ENCODE measurements around the gene SLC1A7.

Gene SLC1A7

DNA sequence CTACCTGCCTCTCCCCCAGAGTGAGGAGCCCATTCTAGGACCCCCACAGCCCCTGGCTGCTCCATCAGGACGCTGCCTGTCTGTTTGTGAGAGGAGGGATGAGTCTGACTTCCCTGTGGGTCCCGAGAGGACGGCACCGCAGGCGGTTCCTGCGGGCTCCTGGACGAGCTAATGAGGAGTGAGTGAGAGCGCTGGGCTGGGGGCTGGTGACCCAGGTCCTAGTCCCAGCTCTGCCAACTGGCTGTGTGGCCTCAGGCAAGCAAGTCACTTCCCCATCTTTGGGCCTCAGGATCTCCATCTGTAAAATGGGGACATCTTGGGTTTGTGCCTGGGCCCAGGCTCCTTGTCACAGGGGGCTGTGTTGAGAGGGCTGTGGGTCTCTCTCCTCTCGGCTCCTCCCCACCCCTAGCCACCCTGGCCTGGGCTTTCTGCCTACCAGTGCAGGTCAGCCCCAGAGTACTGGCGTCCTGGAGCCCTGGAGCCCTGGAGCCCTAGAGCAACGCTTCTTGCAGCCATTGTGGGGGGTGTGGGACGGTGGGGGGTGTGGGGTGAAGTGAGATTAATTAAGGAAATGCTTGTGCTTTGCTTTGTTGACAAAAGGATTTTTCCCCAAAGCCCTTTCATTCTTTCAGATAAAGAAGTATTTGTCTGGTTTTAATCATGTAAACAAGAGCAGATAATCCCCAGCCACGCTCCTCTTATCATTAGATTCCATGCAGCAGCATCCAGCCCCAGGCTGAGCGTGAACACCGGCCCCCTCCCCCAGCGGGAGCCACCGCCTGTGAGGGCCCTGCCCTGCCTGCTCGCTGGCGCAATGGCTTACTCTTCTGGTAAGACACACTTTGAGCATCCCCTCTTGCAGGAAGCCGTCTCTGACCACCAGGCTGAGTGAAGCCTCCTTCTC is 26.8 kb downstream of the SLC1A7 start:
- no peak for DNase-seq

DNA sequence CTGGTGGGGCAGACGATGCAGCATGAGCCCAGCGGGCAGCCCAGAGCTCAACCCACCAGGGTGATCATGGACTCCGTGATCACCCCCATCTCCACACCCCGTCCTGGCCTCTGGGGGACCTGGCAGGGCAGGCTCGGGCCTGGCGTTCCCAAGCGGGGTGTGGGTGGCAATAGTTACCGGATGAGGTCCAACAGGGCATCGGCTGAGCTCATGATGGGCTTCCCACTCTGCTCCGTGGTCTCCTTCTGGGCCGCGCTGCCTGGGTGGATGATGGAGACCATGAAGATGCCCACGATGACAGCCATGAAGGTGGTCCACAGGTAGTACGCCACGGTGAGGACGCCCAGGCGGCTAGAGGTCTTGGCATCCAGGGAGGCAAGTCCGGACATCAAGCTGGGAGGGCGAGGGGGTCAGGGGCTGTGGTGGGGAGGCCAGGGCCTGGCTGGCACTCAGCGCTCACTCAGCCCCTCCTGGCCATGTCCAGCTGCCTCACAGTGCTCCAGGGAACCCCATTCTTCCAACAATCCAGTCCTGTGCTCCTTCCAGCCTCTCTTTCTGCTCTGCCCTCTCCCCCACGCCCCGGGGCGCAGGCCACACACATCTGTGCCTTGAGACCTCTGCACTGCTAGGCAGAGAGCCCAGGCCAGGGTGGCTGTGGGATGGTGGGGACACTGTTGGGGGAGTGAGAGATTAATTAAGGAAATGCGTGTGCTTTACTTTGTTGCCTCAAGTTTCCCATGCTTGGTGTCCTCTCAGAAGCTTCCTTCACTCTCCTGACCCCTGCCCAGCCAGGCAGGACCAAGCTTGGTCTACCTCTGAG is 27.6 kb downstream of the SLC1A7 start:
- no peak for DNase-seq

DNA sequence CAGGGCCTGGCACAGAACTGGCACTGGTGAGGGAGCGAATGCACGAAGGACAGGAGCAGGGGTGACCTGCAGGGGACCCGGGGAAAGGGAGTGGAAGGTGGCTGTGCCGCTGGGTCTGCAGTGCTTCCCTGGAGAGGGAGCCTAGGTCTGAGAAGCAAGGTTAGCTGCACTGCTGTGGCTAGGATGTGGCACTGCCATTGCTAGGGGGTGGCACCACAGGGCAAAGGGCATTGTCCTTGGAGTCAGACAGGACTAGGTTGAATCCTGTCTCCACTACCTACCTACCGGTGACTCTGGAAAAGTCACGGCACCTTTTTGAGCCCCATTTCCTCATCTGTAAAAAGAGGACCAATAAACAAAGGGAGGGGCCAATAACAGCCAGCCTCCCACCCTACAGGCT is 28.3 kb downstream of the SLC1A7 start:
- DNase-seq, result no peak

- DNase-seq, result no peak
Measured at GRCh38 chr1:53112861-53113260, 29.6 kb downstream of the SLC1A7 start.

GRCh38 chr1:53112271-53112774 is 30.1 kb downstream of the SLC1A7 start:
- no peak for DNase-seq

- no peak for DNase-seq
Measured at GRCh38 chr1:53111693-53112092, 30.7 kb downstream of the SLC1A7 start.

GRCh38 chr1:53111073-53111556 is 31.3 kb downstream of the SLC1A7 start:
- no peak for DNase-seq

- DNase-seq, result no peak
Measured at GRCh38 chr1:53110370-53111072, 31.9 kb downstream of the SLC1A7 start.

DNA sequence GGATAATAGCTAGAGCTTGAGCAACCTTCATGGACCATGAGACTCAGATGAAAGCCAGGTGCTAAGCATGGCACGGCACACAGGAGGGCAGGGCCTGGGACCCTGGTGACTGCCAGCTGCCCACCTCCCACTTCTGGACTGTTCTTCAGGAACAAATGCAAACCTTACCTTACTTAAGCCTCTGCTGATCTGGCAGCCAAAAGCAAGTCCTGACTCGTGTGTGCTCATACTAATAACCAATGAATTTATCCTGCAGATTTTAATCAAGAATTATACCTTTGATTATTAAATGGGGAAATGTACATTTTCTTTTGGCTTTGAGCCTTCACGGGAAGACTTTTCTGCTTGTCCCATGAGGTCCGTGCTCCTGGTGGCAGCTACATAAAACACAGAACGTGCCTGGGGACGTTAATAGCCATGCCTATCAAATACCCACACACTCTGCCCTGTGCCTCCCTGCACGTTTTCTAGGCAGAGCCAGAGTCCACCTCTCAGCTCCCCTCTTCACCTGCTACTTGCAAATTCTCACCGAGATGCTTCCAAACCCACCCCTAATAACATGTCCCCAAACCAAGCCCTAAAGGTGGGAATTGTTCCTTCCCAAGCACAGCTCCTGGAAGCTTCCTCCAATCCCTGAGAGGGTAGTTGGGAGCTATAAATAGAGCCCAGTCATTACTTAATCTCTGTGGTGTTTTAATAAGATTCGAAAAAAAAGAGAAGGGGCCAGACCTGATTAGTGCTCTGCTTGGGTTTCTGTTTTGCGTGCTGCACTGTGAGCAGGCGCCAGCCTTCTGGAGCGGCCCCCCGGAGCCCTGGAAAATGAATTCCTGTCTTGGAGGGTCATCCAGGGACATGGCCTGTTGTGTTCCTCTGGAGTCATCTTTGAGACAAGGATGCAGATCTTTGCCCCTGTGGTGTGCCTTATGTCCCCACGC is 33.5 kb downstream of the SLC1A7 start:
- no peak for DNase-seq

GRCh38 chr1:53107570-53108322 is 34.7 kb downstream of the SLC1A7 start:
- no peak for DNase-seq

DNA sequence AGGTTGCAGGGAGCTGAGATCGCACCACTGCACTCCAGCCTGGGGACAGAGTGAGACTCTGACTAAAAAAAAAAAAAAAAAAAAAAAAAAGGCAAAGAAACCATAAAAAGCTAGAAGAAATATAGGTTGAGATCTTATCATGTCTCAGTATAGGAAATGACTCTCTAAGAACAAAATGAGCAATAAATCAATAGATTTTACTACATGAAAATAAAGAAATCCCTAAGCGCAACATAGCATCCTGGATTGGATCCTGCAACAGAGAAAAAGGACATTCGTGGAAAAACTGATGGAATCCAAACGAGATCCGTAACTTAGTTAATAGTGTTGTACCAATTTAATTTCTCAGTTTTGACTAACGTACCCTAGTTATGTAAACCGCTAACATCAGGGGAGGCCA is 35.3 kb downstream of the SLC1A7 start:
- no peak for DNase-seq

- DNase-seq, result no peak
Measured at GRCh38 chr1:53104289-53104913, 38.0 kb downstream of the SLC1A7 start.

- DNase-seq, result no peak
Measured at GRCh38 chr1:53094533-53094919, 47.9 kb downstream of the SLC1A7 start.

DNA sequence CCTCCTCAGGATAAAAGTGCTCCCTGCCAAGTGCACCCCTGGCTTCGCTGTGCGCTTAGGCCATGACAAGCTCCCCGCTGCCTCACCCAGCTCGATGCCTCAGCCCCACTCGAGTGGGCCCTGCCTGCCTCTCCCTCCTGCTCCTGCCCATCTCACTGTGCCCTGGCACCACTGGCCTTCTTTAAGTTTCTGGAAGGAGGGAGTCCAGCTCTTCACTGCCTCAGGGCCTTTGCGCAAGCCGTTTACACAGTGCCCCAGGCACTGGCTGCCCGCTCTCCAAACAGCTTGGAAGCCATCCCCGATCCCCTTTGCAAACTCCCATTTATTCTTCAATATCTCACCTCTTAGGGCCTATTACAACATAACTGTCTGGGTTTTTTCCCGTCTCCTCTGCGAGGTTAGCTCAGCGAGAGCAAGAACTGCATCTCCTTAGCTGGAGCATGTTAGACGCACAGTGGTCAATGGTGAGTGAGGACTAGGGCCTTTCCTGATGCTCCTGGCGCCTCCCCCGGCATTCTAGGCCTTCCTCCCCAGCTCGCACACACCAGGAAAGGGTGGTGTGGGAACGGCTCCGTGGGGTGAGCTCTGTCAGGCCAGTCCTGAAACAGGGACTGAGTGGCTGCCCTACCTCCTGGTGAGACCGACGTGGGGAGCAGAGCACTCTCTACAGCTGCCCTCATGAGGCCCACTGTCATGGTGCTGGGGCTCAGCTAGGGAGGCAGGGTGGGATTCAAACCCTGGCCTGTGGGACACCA is 48.5 kb downstream of the SLC1A7 start:
- DNase-seq, result no peak

- no peak for DNase-seq
Measured at GRCh38 chr1:53093451-53093754, 49.0 kb downstream of the SLC1A7 start.

DNA sequence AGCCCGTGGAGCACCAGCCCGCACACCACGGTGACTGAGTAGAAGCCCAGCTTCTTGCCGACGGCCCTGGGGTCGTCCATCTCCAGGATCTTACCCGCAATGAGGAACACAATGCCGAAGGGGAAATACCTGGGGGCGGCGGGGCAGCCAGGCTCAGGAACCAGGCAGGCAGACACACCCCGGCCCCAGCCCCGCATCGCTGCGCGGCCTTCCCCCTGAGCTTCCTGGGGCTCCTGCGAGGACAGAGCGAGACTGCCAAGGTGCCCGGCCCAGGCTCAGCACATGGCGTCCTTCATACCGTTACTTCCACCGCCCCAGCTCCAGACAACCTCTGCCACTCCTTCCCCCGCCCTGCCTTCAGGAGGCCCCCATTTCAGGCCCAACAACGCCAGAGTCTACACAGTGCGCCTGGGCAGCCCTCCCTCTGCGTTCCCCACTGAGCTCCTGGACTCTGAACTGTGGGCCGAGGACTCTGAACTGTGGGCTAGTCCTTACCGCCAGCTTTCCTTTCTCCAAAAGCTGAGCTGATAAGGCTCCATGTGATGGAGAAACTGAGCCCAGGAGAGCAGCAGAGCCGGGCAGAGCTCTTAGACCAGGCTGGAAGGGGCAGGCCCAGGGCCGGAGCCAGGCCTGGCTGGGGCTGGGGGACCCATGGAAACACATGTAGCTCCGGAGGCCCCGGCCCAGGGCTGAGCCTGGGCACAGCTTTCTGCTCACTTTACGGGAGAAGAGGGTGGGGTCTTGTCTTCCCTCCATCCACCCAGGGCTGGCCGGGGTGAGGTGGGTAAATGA is 49.6 kb downstream of the SLC1A7 start:
- no peak for DNase-seq

- no peak for DNase-seq
Measured at GRCh38 chr1:53091841-53092645, 50.4 kb downstream of the SLC1A7 start.
